NCI-H526 (cell line): ENCODE data around the gene SLC25A36.
"Not testable (repeated sequence)": the region's sequence is repeated elsewhere in the genome, so short reads cannot be mapped to it uniquely, and the experiment has no call there.

Experiments
- DNase-seq, 2 experiments: peaks; one replicate each; lab custom pipeline; 2025; lab: John Stamatoyannopoulos, UW

SLC25A36 gene

GRCh38 chr3:140931801-140932200 lies 9.8 kb upstream of the SLC25A36 start:
- DNase-seq, result no peak

GRCh38 chr3:140933109-140933508 lies 8.5 kb upstream of the SLC25A36 start:
- no peak for DNase-seq

GRCh38 chr3:140933552-140933951 lies 8.1 kb upstream of the SLC25A36 start:
- DNase-seq, result no peak

GRCh38 chr3:140939305-140939704 lies 2.3 kb upstream of the SLC25A36 start:
- DNase-seq, result not testable (repeated sequence)

GRCh38 chr3:140941090-140941433 lies 574 bp upstream of the SLC25A36 start:
- no peak for DNase-seq

- DNase-seq, result peak; percentile 56 to 78
These were observed 827 bp downstream of the SLC25A36 start for GRCh38 chr3:140942221-140943104.

GRCh38 chr3:140943781-140944552 lies 2.3 kb downstream of the SLC25A36 start:
- no peak for DNase-seq

GRCh38 chr3:140948460-140949249 lies 7.0 kb downstream of the SLC25A36 start:
- no peak for DNase-seq

GRCh38 chr3:140950144-140950543 lies 8.5 kb downstream of the SLC25A36 start:
- no peak for DNase-seq

GRCh38 chr3:140950863-140951262 lies 9.2 kb downstream of the SLC25A36 start:
- DNase-seq, result no peak

- not testable (repeated sequence) for DNase-seq
These were observed 10.1 kb downstream of the SLC25A36 start for GRCh38 chr3:140951750-140952149.

GRCh38 chr3:140953028-140953960 lies 11.7 kb downstream of the SLC25A36 start:
- DNase-seq, result no peak

GRCh38 chr3:140954576-140954975 lies 12.9 kb downstream of the SLC25A36 start:
- no peak for DNase-seq

- DNase-seq, result no peak
These were observed 14.0 kb downstream of the SLC25A36 start for GRCh38 chr3:140955645-140956044.

GRCh38 chr3:140956058-140956835 lies 14.6 kb downstream of the SLC25A36 start:
- DNase-seq, result no peak

- peak in 1 of 2 experiments; percentile 35 for DNase-seq
These were observed 31.2 kb downstream of the SLC25A36 start for GRCh38 chr3:140972833-140973232.

GRCh38 chr3:140974900-140975299 lies 33.3 kb downstream of the SLC25A36 start:
- no peak for DNase-seq

- DNase-seq, result no peak
These were observed 39.0 kb downstream of the SLC25A36 start for GRCh38 chr3:140980663-140981062.

- DNase-seq, result not testable (repeated sequence)
These were observed 46.2 kb downstream of the SLC25A36 start for GRCh38 chr3:140987792-140988191.

- no peak for DNase-seq
These were observed 52.7 kb downstream of the SLC25A36 start for GRCh38 chr3:140994316-140994715.
